ENCODE data around the gene CTIF. TPM values are rescaled to one million over a fixed set of nuclear protein-coding genes. Genes with fewer than 3 reads are reported as not detected.

The CTIF gene
- polyA plus RNA-seq, 1 of the 3 experiments (the other 2 are of a cell fraction) = 47.2 TPM

DNA sequence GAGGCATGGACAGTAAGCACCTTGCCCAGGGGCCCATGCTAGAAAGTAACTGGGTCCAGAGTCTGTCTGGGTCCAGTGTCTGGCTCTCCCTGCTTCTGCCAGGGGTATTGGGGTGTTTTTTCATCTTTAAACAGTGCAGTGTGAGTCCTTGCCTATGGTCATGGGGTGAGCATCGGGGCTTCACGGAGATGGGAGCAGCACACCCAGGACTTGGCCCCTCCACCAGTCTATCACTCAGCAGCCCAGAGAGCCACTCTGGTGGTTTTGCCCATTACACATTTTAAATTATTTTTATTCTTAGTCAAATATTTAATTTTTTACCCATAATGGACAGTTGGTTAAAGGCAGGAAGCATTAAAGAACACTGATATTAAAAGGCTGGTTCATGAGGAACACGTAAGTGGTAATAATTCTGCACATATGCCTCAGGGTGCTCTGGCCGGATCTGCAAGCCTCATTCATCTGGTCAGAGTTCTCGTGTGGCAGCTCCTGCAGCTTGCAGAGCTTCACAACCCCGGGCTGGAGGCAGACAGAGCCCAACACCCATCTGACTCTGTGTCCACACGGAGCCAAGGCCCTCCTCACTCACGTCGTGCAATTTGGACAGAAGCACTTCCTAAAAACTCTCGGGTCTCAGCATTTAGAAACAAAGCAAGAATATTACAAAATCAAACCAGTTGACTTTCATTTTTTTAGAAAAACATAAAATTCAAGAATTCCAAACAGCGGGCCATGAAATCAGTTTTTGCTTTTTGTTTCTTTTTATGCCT is 204.1 kb downstream of the CTIF start:
- Histone ChIP-seq H3K4me3 (ENCODE audit: low read depth in 2 of 2, low read length in 1 of 2) (no peak overlapping the region), H3K9ac (no peak overlapping the region), H3F3A (replicated peaks; ENCODE audit: insufficient read depth) (no peaks in the 10 kb centered on the region), H3K27me3 (ENCODE audit: insufficient read depth) (no peaks in the 10 kb centered on the region), H3K27ac (ENCODE audit: low read depth in 2 of 2, low read length in 1 of 2) (peak overlapping the region in 1 of 2 experiments; percentile 88; a peak in 2 of 4 replicates), H3K9me3 (no peaks in the 10 kb centered on the region), H3K4me1 (ENCODE audit: control insufficient read depth in 1 of 2, insufficient read depth in 2 of 2, low read depth in 1 of 2, low read length in 1 of 2) (peaks cover 0 to 53% of the 10 kb centered on the region in 2 experiments; a peak in 2 of 4 replicates), H3K36me3 (replicated peaks in 1 of 2; ENCODE audit: control insufficient read depth in 1 of 2, insufficient read depth in 2 of 2, low read length in 1 of 2) (peaks cover 4% of the 10 kb centered on the region in 2 experiments), H3K4me2 (no peak overlapping the region), H2AFZ (ENCODE audit: low read depth) (no peak overlapping the region), H4K20me1 (ENCODE audit: insufficient read depth) (peaks cover 4% of the 10 kb centered on the region; the same call in 1 of the 2 replicates), H3K79me2 (ENCODE audit: insufficient read depth) (peaks cover 6% of the 10 kb centered on the region; the same call in 1 of the 2 replicates), H3K9me2 (no peaks in the 10 kb centered on the region)
- peak; percentile 87 for DNase-seq
- 61% methylated on average over 11 of the region's 11 CpGs for WGBS (ENCODE audit: low lambda C conversion rate)
- ChIA-PET POLR2A (no interaction called here), CTCF (no interaction called here)
- TF ChIP-seq, protein P1, sequence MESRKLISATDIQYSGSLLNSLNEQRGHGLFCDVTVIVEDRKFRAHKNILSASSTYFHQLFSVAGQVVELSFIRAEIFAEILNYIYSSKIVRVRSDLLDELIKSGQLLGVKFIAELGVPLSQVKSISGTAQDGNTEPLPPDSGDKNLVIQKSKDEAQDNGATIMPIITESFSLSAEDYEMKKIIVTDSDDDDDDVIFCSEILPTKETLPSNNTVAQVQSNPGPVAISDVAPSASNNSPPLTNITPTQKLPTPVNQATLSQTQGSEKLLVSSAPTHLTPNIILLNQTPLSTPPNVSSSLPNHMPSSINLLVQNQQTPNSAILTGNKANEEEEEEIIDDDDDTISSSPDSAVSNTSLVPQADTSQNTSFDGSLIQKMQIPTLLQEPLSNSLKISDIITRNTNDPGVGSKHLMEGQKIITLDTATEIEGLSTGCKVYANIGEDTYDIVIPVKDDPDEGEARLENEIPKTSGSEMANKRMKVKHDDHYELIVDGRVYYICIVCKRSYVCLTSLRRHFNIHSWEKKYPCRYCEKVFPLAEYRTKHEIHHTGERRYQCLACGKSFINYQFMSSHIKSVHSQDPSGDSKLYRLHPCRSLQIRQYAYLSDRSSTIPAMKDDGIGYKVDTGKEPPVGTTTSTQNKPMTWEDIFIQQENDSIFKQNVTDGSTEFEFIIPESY (IDR thresholded peaks at IDR 0.05; ENCODE audit: borderline replicate concordance, low read depth) = no peak
- peak; percentile 86 for TF ChIP-seq CHD2 (IDR thresholded peaks at IDR 0.05; ENCODE audit: low read length, partially characterized antibody)
- TF ChIP-seq EP300 (IDR thresholded peaks at IDR 0.05; ENCODE audit: borderline replicate concordance in 1 of 2, low read depth in 1 of 2, low read length in 1 of 2) = peak in 1 of 2 experiments; percentile 71; a peak in 2 of 4 replicates
- no peak for TF ChIP-seq FOSL2 (IDR thresholded peaks at IDR 0.05; ENCODE audit: borderline replicate concordance, low read depth)
- no peak for TF ChIP-seq JUND (IDR thresholded peaks at IDR 0.05)
- no peak; the same call in 1 of the 2 replicates for TF ChIP-seq RFX5 (IDR thresholded peaks at IDR 0.05; ENCODE audit: low read length)
- no peak for TF ChIP-seq EZH2phosphoT487 (IDR thresholded peaks at IDR 0.05; ENCODE audit: borderline replicate concordance, low read depth)
- TF ChIP-seq POLR2AphosphoS5 (IDR thresholded peaks at IDR 0.05; ENCODE audit: low read depth, low read length) = no peak
- TF ChIP-seq RCOR1 (IDR thresholded peaks at IDR 0.05; ENCODE audit: low read length) = peak; percentile 47; the same call in 1 of the 2 replicates
- peak; percentile 22 for TF ChIP-seq RAD21 (IDR thresholded peaks at IDR 0.05; ENCODE audit: low read length)
- no peak for TF ChIP-seq SMC3 (IDR thresholded peaks at IDR 0.05; ENCODE audit: low read depth, low read length)
- no peak for TF ChIP-seq NRF1 (IDR thresholded peaks at IDR 0.05; ENCODE audit: low read depth, low read length)
- TF ChIP-seq MXI1 (IDR thresholded peaks at IDR 0.05; ENCODE audit: low read depth, low read length) = peak; percentile 52; the same call in 1 of the 2 replicates

DNA sequence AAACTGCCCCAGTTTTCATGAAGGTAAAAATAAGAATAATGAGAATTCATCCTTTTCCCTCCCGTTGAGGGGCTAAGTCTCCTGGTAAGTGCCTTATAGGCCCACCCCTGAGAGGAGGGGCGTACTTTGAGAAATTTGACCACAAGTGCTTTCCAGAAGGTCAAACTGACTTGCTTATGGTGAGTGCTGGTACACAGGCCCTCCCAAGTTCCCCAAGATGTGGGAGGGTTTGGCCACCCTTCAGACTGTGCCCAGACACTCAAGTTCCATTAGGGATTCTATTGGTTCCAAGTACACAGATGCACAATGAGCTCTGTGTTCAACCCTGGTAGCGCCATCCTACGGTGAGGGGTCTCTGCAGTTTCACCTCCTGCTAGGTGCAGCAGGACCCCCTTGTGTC is 205.1 kb downstream of the CTIF start:
- no peak overlapping the region for H3K9ac ChIP-seq
- POLR2A ChIA-PET = no interaction called here
- CTCF ChIA-PET = no interaction called here
- peaks cover 0 to 53% of the 10 kb centered on the region in 2 experiments; a peak in 2 of 4 replicates for H3K4me1 ChIP-seq (ENCODE audit: control insufficient read depth in 1 of 2, insufficient read depth in 2 of 2, low read depth in 1 of 2, low read length in 1 of 2)
- H3F3A ChIP-seq (replicated peaks; ENCODE audit: insufficient read depth) = no peaks in the 10 kb centered on the region
- H3K27ac ChIP-seq (ENCODE audit: low read depth in 2 of 2, low read length in 1 of 2) = peak overlapping the region in 1 of 2 experiments; percentile 88; a peak in 2 of 4 replicates
- no peak overlapping the region for H3K4me2 ChIP-seq
- H2AFZ ChIP-seq (ENCODE audit: low read depth) = no peak overlapping the region
- 0 out of 2 replicates have a peak, but pooled peaks cover 8% of the 10 kb centered on the region for H4K20me1 ChIP-seq (ENCODE audit: insufficient read depth)
- no peaks in the 10 kb centered on the region for H3K27me3 ChIP-seq (ENCODE audit: insufficient read depth)
- no peaks in the 10 kb centered on the region for H3K9me2 ChIP-seq
- no peak for DNase-seq
- H3K36me3 ChIP-seq (replicated peaks in 1 of 2; ENCODE audit: control insufficient read depth in 1 of 2, insufficient read depth in 2 of 2, low read length in 1 of 2) = peaks cover 3 to 4% of the 10 kb centered on the region in 2 experiments
- H3K79me2 ChIP-seq (ENCODE audit: insufficient read depth) = peaks cover 6% of the 10 kb centered on the region; the same call in 1 of the 2 replicates
- no peaks in the 10 kb centered on the region for H3K9me3 ChIP-seq
- no peak overlapping the region for H3K4me3 ChIP-seq (ENCODE audit: low read depth in 2 of 2, low read length in 1 of 2)
- WGBS (ENCODE audit: low lambda C conversion rate) = 98% methylated on average over 4 of the region's 4 CpGs
- no peak for TF ChIP-seq CHD2 (IDR thresholded peaks at IDR 0.05; ENCODE audit: low read length, partially characterized antibody)
- TF ChIP-seq JUND (IDR thresholded peaks at IDR 0.05) = no peak
- TF ChIP-seq, protein P2, sequence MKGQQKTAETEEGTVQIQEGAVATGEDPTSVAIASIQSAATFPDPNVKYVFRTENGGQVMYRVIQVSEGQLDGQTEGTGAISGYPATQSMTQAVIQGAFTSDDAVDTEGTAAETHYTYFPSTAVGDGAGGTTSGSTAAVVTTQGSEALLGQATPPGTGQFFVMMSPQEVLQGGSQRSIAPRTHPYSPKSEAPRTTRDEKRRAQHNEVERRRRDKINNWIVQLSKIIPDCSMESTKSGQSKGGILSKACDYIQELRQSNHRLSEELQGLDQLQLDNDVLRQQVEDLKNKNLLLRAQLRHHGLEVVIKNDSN (IDR thresholded peaks at IDR 0.05; ENCODE audit: borderline replicate concordance, low read depth) = no peak
- TF ChIP-seq FOXJ3 (CRISPR knock-in tag; IDR thresholded peaks at IDR 0.05) = no peak
- no peak for TF ChIP-seq ELF1 (IDR thresholded peaks at IDR 0.05)
- no peak for TF ChIP-seq RCOR1 (IDR thresholded peaks at IDR 0.05; ENCODE audit: low read length)
- TF ChIP-seq EZH2phosphoT487 (IDR thresholded peaks at IDR 0.05; ENCODE audit: borderline replicate concordance, low read depth) = no peak
- TF ChIP-seq EP300 (IDR thresholded peaks at IDR 0.05; ENCODE audit: borderline replicate concordance in 1 of 2, low read depth in 1 of 2, low read length in 1 of 2) = no peak
- no peak for TF ChIP-seq NRF1 (IDR thresholded peaks at IDR 0.05; ENCODE audit: low read depth, low read length)
- TF ChIP-seq, protein P3, sequence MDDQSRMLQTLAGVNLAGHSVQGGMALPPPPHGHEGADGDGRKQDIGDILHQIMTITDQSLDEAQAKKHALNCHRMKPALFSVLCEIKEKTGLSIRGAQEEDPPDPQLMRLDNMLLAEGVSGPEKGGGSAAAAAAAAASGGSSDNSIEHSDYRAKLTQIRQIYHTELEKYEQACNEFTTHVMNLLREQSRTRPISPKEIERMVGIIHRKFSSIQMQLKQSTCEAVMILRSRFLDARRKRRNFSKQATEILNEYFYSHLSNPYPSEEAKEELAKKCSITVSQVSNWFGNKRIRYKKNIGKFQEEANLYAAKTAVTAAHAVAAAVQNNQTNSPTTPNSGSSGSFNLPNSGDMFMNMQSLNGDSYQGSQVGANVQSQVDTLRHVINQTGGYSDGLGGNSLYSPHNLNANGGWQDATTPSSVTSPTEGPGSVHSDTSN (IDR thresholded peaks at IDR 0.05) = no peak
- no peak for TF ChIP-seq RAD21 (IDR thresholded peaks at IDR 0.05; ENCODE audit: low read length)
- TF ChIP-seq, protein P4, sequence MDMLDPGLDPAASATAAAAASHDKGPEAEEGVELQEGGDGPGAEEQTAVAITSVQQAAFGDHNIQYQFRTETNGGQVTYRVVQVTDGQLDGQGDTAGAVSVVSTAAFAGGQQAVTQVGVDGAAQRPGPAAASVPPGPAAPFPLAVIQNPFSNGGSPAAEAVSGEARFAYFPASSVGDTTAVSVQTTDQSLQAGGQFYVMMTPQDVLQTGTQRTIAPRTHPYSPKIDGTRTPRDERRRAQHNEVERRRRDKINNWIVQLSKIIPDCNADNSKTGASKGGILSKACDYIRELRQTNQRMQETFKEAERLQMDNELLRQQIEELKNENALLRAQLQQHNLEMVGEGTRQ (IDR thresholded peaks at IDR 0.05; ENCODE audit: borderline replicate concordance, low read depth, low read length) = no peak
- TF ChIP-seq FOSL2 (IDR thresholded peaks at IDR 0.05; ENCODE audit: borderline replicate concordance, low read depth) = no peak
- no peak for TF ChIP-seq NFIC (IDR thresholded peaks at IDR 0.05; ENCODE audit: borderline replicate concordance)
- no peak for TF ChIP-seq SIN3A (IDR thresholded peaks at IDR 0.05; ENCODE audit: borderline replicate concordance, low read depth, low read length)

Measured in SK-N-SH (cell line).